Ascending aorta (tissue), 2 donors: ENCODE data around the gene SMARCE1. TPM values are rescaled to one million over a fixed set of nuclear protein-coding genes. Genes with fewer than 3 reads are reported as not detected.

ENCODE experiments used
- DNase-seq, 2 donors: peaks; one replicate each; pipeline ENCODE4 v3.0.0-alpha.2; 2019; ENCODE audit warnings: low spot score in 2 of 2
- H3K27ac ChIP-seq, 2 donors: fragments of 200-600 bp; sonication (generic); one replicate each; pipeline ENCODE4 v1.5.1; 2016 to 2017; ENCODE audit warnings: mild to moderate bottlenecking in 1 of 2
- H3K27me3 ChIP-seq: fragments of 200-600 bp; sonication (generic); one replicate; pipeline ENCODE4 v1.5.1; 2017
- H3K36me3 ChIP-seq, 2 donors: fragments of 200-600 bp; sonication (generic); one replicate each; pipeline ENCODE4 v1.5.1; 2016
- H3K4me1 ChIP-seq, 2 donors: fragments of 200-600 bp; sonication (generic); one replicate each; pipeline ENCODE4 v1.5.1; 2016 to 2017; ENCODE audit warnings: mild to moderate bottlenecking in 1 of 2
- H3K4me3 ChIP-seq, 2 donors: fragments of 200-600 bp; sonication (generic); one replicate each; pipeline ENCODE4 v1.5.1; 2016 to 2017; ENCODE audit warnings: mild to moderate bottlenecking in 1 of 2
- H3K9me3 ChIP-seq, 2 donors: fragments of 200-600 bp; sonication (generic); one replicate each; pipeline ENCODE4 v1.5.1; 2016
- intact Hi-C: fragments of 100-400 bp; cut with DNase I; formaldehyde crosslinking; loops from one replicate; pipeline ENCODE4 v1.15.1; 2023
- total RNA-seq: library from RNA; depleted of rRNA; stranded (reverse); fragments of >200 nt; gene quantifications from one replicate; pipeline ENCODE4 v1.1.0, GENCODE V29; 2016
- TF ChIP-seq, protein P1 (sequence below), 3 experiments: fragments of 200-600 bp in 2 of 3; fragments of 450-650 bp in 1 of 3; sonication (generic) in 2 of 3; IDR thresholded peaks; one replicate each; pipeline ENCODE4 v1.5.1; 2016 to 2019; ENCODE audit warnings: antibody characterized with exemption in 3 of 3, mild to moderate bottlenecking in 1 of 3, moderate library complexity in 1 of 3

The SMARCE1 gene
- total RNA-seq, 1 donor from 2014 or later = 147 TPM

DNA sequence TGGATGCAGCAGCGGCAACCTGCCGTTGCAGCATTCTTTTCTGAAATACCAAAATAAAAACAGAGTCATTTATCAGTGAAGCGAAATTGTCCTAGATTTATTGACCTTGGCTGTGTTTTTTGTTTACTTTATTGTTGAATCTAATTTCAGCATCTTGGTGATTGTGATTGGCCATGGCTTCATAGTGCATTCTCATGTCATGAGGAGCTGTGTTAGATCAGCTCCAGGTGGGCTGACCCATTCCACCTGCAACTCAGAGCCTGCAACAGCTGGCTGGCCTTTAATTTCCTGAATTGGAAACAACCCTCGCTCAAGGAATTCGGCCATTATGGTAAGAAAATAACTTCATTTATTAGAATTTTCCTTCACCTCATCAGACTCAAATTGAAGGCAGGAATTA lies 39.5 kb upstream of the SMARCE1 start:
- Histone ChIP-seq H3K36me3 (no peaks in the 10 kb centered on the region), H3K27ac (no peak overlapping the region), H3K27me3 (no peaks in the 10 kb centered on the region), H3K4me3 (no peak overlapping the region), H3K9me3 (no peaks in the 10 kb centered on the region), H3K4me1 (no peaks in the 10 kb centered on the region)
- intact Hi-C loops = no loop called here
- TF ChIP-seq, protein P1, sequence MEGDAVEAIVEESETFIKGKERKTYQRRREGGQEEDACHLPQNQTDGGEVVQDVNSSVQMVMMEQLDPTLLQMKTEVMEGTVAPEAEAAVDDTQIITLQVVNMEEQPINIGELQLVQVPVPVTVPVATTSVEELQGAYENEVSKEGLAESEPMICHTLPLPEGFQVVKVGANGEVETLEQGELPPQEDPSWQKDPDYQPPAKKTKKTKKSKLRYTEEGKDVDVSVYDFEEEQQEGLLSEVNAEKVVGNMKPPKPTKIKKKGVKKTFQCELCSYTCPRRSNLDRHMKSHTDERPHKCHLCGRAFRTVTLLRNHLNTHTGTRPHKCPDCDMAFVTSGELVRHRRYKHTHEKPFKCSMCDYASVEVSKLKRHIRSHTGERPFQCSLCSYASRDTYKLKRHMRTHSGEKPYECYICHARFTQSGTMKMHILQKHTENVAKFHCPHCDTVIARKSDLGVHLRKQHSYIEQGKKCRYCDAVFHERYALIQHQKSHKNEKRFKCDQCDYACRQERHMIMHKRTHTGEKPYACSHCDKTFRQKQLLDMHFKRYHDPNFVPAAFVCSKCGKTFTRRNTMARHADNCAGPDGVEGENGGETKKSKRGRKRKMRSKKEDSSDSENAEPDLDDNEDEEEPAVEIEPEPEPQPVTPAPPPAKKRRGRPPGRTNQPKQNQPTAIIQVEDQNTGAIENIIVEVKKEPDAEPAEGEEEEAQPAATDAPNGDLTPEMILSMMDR (IDR thresholded peaks at IDR 0.05) = no peak
- DNase-seq = no peak

- Histone ChIP-seq H3K4me3 (no peak overlapping the region), H3K4me1 (no peaks in the 10 kb centered on the region), H3K36me3 (no peaks in the 10 kb centered on the region), H3K27ac (no peak overlapping the region), H3K27me3 (no peaks in the 10 kb centered on the region), H3K9me3 (no peaks in the 10 kb centered on the region)
- TF ChIP-seq, protein P1 (IDR thresholded peaks at IDR 0.05) = no peak
- intact Hi-C loops = no loop called here
- DNase-seq = no peak
Observed at GRCh38 chr17:40686192-40686591, 38.6 kb upstream of the SMARCE1 start.

- no peaks in the 10 kb centered on the region for H3K4me1 ChIP-seq
- no peak for DNase-seq
- intact Hi-C loops = no loop called here
- H3K9me3 ChIP-seq = no peaks in the 10 kb centered on the region
- TF ChIP-seq, protein P1 (IDR thresholded peaks at IDR 0.05) = no peak
- no peak overlapping the region for H3K27ac ChIP-seq
- no peaks in the 10 kb centered on the region for H3K27me3 ChIP-seq
- no peak overlapping the region for H3K4me3 ChIP-seq
- H3K36me3 ChIP-seq = no peaks in the 10 kb centered on the region
Observed at GRCh38 chr17:40680998-40681397, 33.4 kb upstream of the SMARCE1 start.

- no peaks in the 10 kb centered on the region for H3K27me3 ChIP-seq
- intact Hi-C loops = no loop called here
- H3K9me3 ChIP-seq = no peaks in the 10 kb centered on the region
- TF ChIP-seq, protein P1 (IDR thresholded peaks at IDR 0.05) = no peak
- no peak overlapping the region for H3K27ac ChIP-seq
- H3K36me3 ChIP-seq = no peaks in the 10 kb centered on the region
- H3K4me3 ChIP-seq = no peak overlapping the region
- no peak for DNase-seq
- H3K4me1 ChIP-seq = no peaks in the 10 kb centered on the region
Observed at GRCh38 chr17:40679523-40679907, 31.9 kb upstream of the SMARCE1 start.

DNA sequence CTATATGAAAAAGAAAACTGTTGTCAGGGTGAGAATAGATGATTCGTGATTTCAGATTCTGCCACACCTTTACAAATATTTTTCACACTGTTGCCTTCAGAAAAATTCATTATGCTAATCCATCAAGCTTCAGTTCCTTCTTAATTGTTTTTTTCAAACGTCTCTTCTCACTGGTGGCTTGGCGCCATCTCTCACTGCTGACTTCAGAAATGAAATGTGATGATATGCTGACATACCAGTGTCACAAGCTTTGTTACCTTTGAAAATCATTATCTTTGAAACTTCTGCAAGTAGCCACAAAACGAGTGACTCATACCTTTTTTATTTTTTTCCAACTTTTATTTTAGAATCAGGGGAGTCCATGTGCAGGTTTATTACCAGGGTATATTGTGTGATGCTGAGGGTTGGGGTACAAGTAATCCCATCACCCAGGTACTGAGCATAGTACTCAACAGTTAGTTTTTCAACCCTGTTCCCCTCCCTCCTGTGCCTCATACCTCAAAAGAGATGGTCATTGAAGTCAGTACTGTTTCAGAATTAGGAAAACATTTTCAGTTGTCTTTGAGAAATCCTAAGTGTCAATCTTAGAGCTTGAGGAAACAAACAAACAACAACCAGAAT lies 31.4 kb upstream of the SMARCE1 start:
- H3K27ac ChIP-seq = no peak overlapping the region
- intact Hi-C loops = no loop called here
- H3K4me3 ChIP-seq = no peak overlapping the region
- no peaks in the 10 kb centered on the region for H3K27me3 ChIP-seq
- H3K36me3 ChIP-seq = no peaks in the 10 kb centered on the region
- H3K4me1 ChIP-seq = no peaks in the 10 kb centered on the region
- TF ChIP-seq, protein P1 (IDR thresholded peaks at IDR 0.05) = no peak
- H3K9me3 ChIP-seq = no peaks in the 10 kb centered on the region
- DNase-seq = no peak

DNA sequence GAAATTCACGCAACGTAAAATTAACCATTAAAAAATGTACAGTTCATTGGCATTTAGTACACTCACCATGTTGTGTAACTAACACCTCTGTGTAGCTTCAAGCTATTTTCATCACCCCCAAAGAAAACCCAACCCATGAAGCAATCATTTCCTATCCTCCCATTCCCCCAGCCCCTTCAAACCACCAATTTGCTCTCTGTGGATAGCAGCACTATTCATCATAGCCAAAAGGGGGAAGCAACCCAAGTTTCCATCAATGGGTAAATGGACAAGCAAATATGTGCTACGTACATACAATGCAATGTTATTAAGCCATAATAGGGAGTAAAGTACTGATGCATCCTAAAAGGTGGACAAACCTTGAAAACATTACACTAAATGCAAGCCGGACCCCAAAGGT lies 28.3 kb upstream of the SMARCE1 start:
- H3K36me3 ChIP-seq = no peaks in the 10 kb centered on the region
- no peak overlapping the region for H3K4me3 ChIP-seq
- H3K27ac ChIP-seq = no peak overlapping the region
- no peak for DNase-seq
- intact Hi-C loops = no loop called here
- H3K27me3 ChIP-seq = no peaks in the 10 kb centered on the region
- TF ChIP-seq, protein P1 (IDR thresholded peaks at IDR 0.05) = no peak
- no peaks in the 10 kb centered on the region for H3K4me1 ChIP-seq
- no peaks in the 10 kb centered on the region for H3K9me3 ChIP-seq
